GM12878 (cell line): ENCODE measurements around the gene RPS26. TPM values are rescaled to one million over a fixed set of nuclear protein-coding genes. Genes with fewer than 3 reads are reported as not detected.

Source experiments
- ATAC-seq: fragments of 200-7000 bp; cut with Tn5 transposase; 3 replicates; pipeline ENCODE4 v1.9.1; 2020; ENCODE audit warnings: mild to moderate bottlenecking, moderate library complexity
- BruUV-seq: library from RNA; stranded (reverse); fragments of 400-500 nt; replicated peaks from 2 replicates; lab custom pipeline; 2021; lab: Mats Ljungman, UMichigan
- CTCF ChIA-PET: fragments of 300-600 bp; sonication (Branson Sonifier 250); formaldehyde crosslinking; extraction: SDS; loops from one replicate; lab custom pipeline; 2021; ENCODE audit warnings: inconsistent platforms; lab: Yijun Ruan, JAX
- POLR2A ChIA-PET: fragments of 350-600 bp; formaldehyde crosslinking; extraction: SDS; loops from one replicate; lab custom pipeline; 2021; ENCODE audit warnings: inconsistent platforms; lab: Charles Lee
- RAD21 ChIA-PET: fragments of 300-600 bp; sonication (Branson Sonifier 250); formaldehyde crosslinking; loops from one replicate; lab custom pipeline; 2023; ENCODE audit warnings: antibody characterized with exemption; ENCODE audit not compliant: unreplicated experiment; lab: Charles Lee
- SMC1A ChIA-PET: fragments of 300-600 bp; sonication (Branson Sonifier 250); formaldehyde crosslinking; loops from one replicate; lab custom pipeline; 2023; ENCODE audit not compliant: unreplicated experiment, uncharacterized antibody; lab: Charles Lee
- DNase-seq: peaks from one replicate; pipeline ENCODE4 v3.0.0-alpha.2; 2011; ENCODE audit warnings: low read depth, low spot score
- FAIRE-seq: peaks from 3 replicates; lab custom pipeline; 2011; peaks lifted over from hg19 to GRCh38; lab: Jason Lieb, UNC
- H2AFZ ChIP-seq: 2 replicates; pipeline ENCODE4 v1.6.0; 2011; ENCODE audit warnings: low read depth, low read length, control low read depth; ENCODE audit not compliant: control insufficient read depth
- H3K27ac ChIP-seq: 2 replicates; pipeline ENCODE4 v1.5.1; 2011; ENCODE audit warnings: control low read depth; ENCODE audit not compliant: control insufficient read depth, insufficient read depth
- H3K27me3 ChIP-seq, 2 experiments: replicated peaks in 1 of 2; 2 replicates each; pipeline versions ENCODE4 v1.6.0 to v1.6.1; 2011; ENCODE audit warnings: low read length in 1 of 2; ENCODE audit not compliant: control insufficient read depth in 2 of 2, insufficient read depth in 2 of 2
- H3K36me3 ChIP-seq, 2 experiments: 2 replicates each; pipeline ENCODE4 v1.5.1; 2011; ENCODE audit warnings: low read length in 1 of 2; ENCODE audit not compliant: control insufficient read depth in 2 of 2, insufficient read depth in 2 of 2
- H3K4me1 ChIP-seq: 2 replicates; pipeline ENCODE4 v1.6.1; 2011; ENCODE audit warnings: mild to moderate bottlenecking, low read length, moderate library complexity, mixed read lengths; ENCODE audit not compliant: control insufficient read depth, insufficient read depth
- H3K4me2 ChIP-seq: 2 replicates; pipeline ENCODE4 v1.6.0; 2011; ENCODE audit warnings: control low read depth; ENCODE audit not compliant: control insufficient read depth, insufficient read depth
- H3K4me3 ChIP-seq: fragments of 200-600 bp; sonication (generic); 2 replicates; pipeline ENCODE4 v1.5.1; 2016
- H3K79me2 ChIP-seq: 2 replicates; pipeline ENCODE4 v1.6.0; 2011; ENCODE audit warnings: low read length; ENCODE audit not compliant: control insufficient read depth, insufficient read depth
- H3K9ac ChIP-seq: 2 replicates; pipeline ENCODE4 v1.8.0; 2011; ENCODE audit warnings: low read length, control low read depth, mixed read lengths; ENCODE audit not compliant: control insufficient read depth, insufficient read depth
- H3K9me3 ChIP-seq: replicated peaks from 3 replicates; pipeline ENCODE4 v1.5.1; 2011; ENCODE audit warnings: mild to moderate bottlenecking, low read length; ENCODE audit not compliant: control insufficient read depth, insufficient read depth
- H4K20me1 ChIP-seq: 2 replicates; pipeline ENCODE4 v1.6.0; 2011; ENCODE audit not compliant: control insufficient read depth, insufficient read depth
- BCL11A ChIP-seq: IDR thresholded peaks from 2 replicates; pipeline ENCODE4 v1.6.1; 2011; ENCODE audit warnings: low read depth, low read length
- BMI1 ChIP-seq: fragments of 450-650 bp; IDR thresholded peaks from 2 replicates; pipeline ENCODE4 v1.6.1; 2016; ENCODE audit warnings: mild to moderate bottlenecking, moderate library complexity, borderline replicate concordance
- CREM ChIP-seq: IDR thresholded peaks from 2 replicates; pipeline ENCODE4 v1.6.1; 2014; ENCODE audit warnings: antibody characterized with exemption, low read depth
- E4F1 ChIP-seq: fragments of 450-650 bp; IDR thresholded peaks from 2 replicates; pipeline ENCODE4 v1.6.1; 2018; ENCODE audit warnings: borderline replicate concordance, mild to moderate bottlenecking; ENCODE audit not compliant: partially characterized antibody
- EED ChIP-seq: sonication (generic); IDR thresholded peaks from 2 replicates; pipeline ENCODE4 v1.6.1; 2016; ENCODE audit warnings: antibody characterized with exemption, low read depth
- FOS ChIP-seq: IDR thresholded peaks from 3 replicates; pipeline ENCODE4 v1.6.1; 2011; ENCODE audit warnings: borderline replicate concordance; ENCODE audit not compliant: insufficient read length; ENCODE audit errors: extremely low read depth
- FOXK2 ChIP-seq: fragments of 450-650 bp; IDR thresholded peaks from 2 replicates; pipeline ENCODE4 v1.6.1; 2017; ENCODE audit warnings: mild to moderate bottlenecking, moderate library complexity
- HDAC2 ChIP-seq: fragments of 200-600 bp; sonication (generic); IDR thresholded peaks from 2 replicates; pipeline ENCODE4 v1.6.1; 2017
- KLF5 ChIP-seq: fragments of 450-650 bp; IDR thresholded peaks from 2 replicates; pipeline ENCODE4 v1.6.1; 2014; ENCODE audit warnings: mild to moderate bottlenecking; ENCODE audit not compliant: partially characterized antibody
- MEF2A ChIP-seq: IDR thresholded peaks from 2 replicates; pipeline ENCODE4 v1.6.1; 2011; ENCODE audit warnings: low read depth, mild to moderate bottlenecking, low read length, moderate library complexity; ENCODE audit not compliant: insufficient read depth
- NBN ChIP-seq: fragments of 450-650 bp; IDR thresholded peaks from 2 replicates; pipeline ENCODE4 v1.6.1; 2016
- POLR2AphosphoS5 ChIP-seq: IDR thresholded peaks from 2 replicates; pipeline ENCODE4 v1.6.1; 2011; ENCODE audit warnings: mild to moderate bottlenecking, low read length, inconsistent platforms
- POU2F2 ChIP-seq: IDR thresholded peaks from 3 replicates; pipeline ENCODE4 v1.6.1; 2011; ENCODE audit warnings: low read depth, mild to moderate bottlenecking, low read length, borderline replicate concordance
- RUNX3 ChIP-seq: IDR thresholded peaks from 2 replicates; pipeline ENCODE4 v1.6.1; 2012; ENCODE audit warnings: low read length, inconsistent platforms
- SIN3A ChIP-seq: IDR thresholded peaks from 2 replicates; pipeline ENCODE4 v1.6.1; 2012; ENCODE audit warnings: low read depth, low read length, improper control_type of control experiment
- SIX5 ChIP-seq: IDR thresholded peaks from 2 replicates; pipeline ENCODE4 v1.6.1; 2011; ENCODE audit warnings: mild to moderate bottlenecking, low read depth, low read length, moderate library complexity; ENCODE audit not compliant: severe bottlenecking
- WGBS: methylation state at CpG from one replicate; pipeline ENCODE4 v1.1.6; 2016; ENCODE audit warnings: low lambda C conversion rate; ENCODE audit not compliant: insufficient replicate concordance, insufficient coverage; ENCODE audit errors: missing lambda C conversion rate; 5-methylcytosine and 5-hydroxymethylcytosine counted together
- in situ Hi-C: fragments of 300-500 bp; cut with MboI; formaldehyde crosslinking; loops from 9 replicates; pipeline ENCODE4 v1.14.3; 2018; ENCODE audit warnings: mixed read lengths
- intact Hi-C: fragments of 100-400 bp; cut with micrococcal nuclease; formaldehyde crosslinking; loops from one replicate; pipeline ENCODE4 v1.14.2; 2022; ENCODE audit not compliant: unreplicated experiment
- polyA plus RNA-seq, 11 experiments: library from polyadenylated mRNA; depleted of rRNA in 4 of 11; unstranded in 6 of 11; stranded (reverse) in 5 of 11; fragments of >200 nt; fragmentation: Nextera tagmentation in 4 of 11; fragmentation: Illumina TruSeq in 1 of 11; extraction: Ambion mirVana in 4 of 11; extraction: Trizol in 1 of 11; gene quantifications; 1 replicate in 1 of 11; 2 replicates in 10 of 11; pipeline versions ENCODE4 v1.2.1 to v1.2.3, GENCODE V29; 2011 to 2016; ENCODE audit warnings: inconsistent platforms in 2 of 11, missing spikeins in 2 of 11, low read depth in 1 of 11
- total RNA-seq, 4 experiments: library from RNA; depleted of rRNA in 3 of 4; stranded (reverse); fragments of >200 nt in 3 of 4; fragmentation: Illumina TruSeq in 1 of 4; extraction: Trizol in 1 of 4; gene quantifications; 2 replicates each; pipeline versions ENCODE4 v1.2.1 to v1.2.3, GENCODE V29; 2013 to 2021
- TF ChIP-seq, protein P1 (sequence below): fragments of 450-650 bp; formaldehyde crosslinking; IDR thresholded peaks from 2 replicates; pipeline ENCODE4 v1.4.0; 2020; ENCODE audit warnings: mild to moderate bottlenecking, moderate library complexity
- TF ChIP-seq, protein P2 (sequence below): IDR thresholded peaks from 2 replicates; pipeline ENCODE4 v1.6.1; 2011; ENCODE audit warnings: mild to moderate bottlenecking, low read depth, low read length, moderate library complexity; ENCODE audit not compliant: insufficient replicate concordance

The RPS26 gene
- total and polyA plus RNA-seq, 10 of the 15 experiments (the other 5 are each of a cell fraction or from before 2014, with no cell fraction given): 75.5 to 3,147 (median 881) TPM

DNA sequence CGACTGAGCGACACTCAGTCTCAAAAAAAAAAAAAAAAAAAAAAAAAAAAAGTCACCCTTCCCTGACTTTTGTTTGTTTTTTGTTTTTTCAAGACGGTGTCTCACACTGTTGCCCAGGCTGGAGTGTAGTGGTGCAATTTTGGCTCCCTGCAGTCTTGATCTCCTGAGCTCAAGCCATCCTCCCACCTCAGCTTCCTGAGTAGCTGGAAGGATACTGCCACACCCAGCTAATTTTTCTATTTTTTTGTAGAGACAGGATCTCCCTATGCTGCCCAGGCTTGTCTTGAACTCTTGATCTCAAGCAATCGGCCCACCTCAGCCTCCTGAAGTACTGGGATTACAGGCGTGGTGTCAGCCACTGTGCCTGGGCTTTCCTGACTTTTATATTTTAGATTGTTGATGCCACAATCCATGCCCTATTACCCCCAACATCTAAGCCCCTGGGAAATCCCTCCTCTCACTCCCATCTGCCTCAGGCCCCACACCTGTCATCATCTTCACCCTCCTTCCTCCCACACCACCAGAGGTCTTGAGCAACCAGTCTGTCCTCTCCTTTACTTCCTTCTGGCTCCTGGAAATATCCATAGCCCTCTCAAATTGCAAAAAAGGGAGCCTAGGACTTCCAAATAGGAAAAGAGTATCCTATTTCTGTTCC, 13.1 kb upstream of the RPS26 start:
- in situ Hi-C loops: no loop called here
- ATAC-seq (no peak), FAIRE-seq (no peak), DNase-seq (no peak)
- H2AFZ ChIP-seq: no peak overlapping the region
- H3K4me1 ChIP-seq: no peaks in the 10 kb centered on the region
- intact Hi-C loops: loop anchor here (1.0 kb wide), 2 partner anchors 32 to 290 kb away; no protein-coding TSS in a partner anchor
- H3K4me3 ChIP-seq: no peak overlapping the region
- no peaks in the 10 kb centered on the region for H3K79me2 ChIP-seq
- H3K27me3 ChIP-seq: no peaks in the 10 kb centered on the region
- no peaks in the 10 kb centered on the region for H3K9me3 ChIP-seq
- no peak overlapping the region for H3K9ac ChIP-seq
- H4K20me1 ChIP-seq: no peaks in the 10 kb centered on the region
- ChIA-PET POLR2A (interaction anchor here (0.5 to 0.7 kb wide), 4 partner anchors 15 to 159 kb away, joined by 3 to 8 read pairs (median 4); no protein-coding TSS in a partner anchor), RAD21 (interaction anchor here (0.7 to 2.6 kb wide), 8 partner anchors 11 to 290 kb away, joined by 3 to 44 read pairs (median 6); partner anchors contain the start of genes ORMDL2, SARNP and SUOX), SMC1A (interaction anchor here (1.0 to 2.1 kb wide), 12 partner anchors 9 to 290 kb away, joined by 3 to 15 read pairs (median 4); partner anchors contain the start of gene SUOX), CTCF (interaction anchor here (0.7 to 6.1 kb wide), 20 partner anchors 8 to 290 kb away, joined by 3 to 107 read pairs (median 7); partner anchors contain the start of genes IKZF4, ORMDL2, RAB5B and SARNP)
- no peak overlapping the region for H3K27ac ChIP-seq
- WGBS: 89% methylated on average over 3 of the region's 5 CpGs
- H3K4me2 ChIP-seq: no peak overlapping the region
- no TSS peak for BruUV-seq
- H3K36me3 ChIP-seq: no peaks in the 10 kb centered on the region
- no peak for TF ChIP-seq EED
- TF ChIP-seq CREM: no peak
- no peak for TF ChIP-seq KLF5
- TF ChIP-seq HDAC2: no peak
- TF ChIP-seq, protein P1, sequence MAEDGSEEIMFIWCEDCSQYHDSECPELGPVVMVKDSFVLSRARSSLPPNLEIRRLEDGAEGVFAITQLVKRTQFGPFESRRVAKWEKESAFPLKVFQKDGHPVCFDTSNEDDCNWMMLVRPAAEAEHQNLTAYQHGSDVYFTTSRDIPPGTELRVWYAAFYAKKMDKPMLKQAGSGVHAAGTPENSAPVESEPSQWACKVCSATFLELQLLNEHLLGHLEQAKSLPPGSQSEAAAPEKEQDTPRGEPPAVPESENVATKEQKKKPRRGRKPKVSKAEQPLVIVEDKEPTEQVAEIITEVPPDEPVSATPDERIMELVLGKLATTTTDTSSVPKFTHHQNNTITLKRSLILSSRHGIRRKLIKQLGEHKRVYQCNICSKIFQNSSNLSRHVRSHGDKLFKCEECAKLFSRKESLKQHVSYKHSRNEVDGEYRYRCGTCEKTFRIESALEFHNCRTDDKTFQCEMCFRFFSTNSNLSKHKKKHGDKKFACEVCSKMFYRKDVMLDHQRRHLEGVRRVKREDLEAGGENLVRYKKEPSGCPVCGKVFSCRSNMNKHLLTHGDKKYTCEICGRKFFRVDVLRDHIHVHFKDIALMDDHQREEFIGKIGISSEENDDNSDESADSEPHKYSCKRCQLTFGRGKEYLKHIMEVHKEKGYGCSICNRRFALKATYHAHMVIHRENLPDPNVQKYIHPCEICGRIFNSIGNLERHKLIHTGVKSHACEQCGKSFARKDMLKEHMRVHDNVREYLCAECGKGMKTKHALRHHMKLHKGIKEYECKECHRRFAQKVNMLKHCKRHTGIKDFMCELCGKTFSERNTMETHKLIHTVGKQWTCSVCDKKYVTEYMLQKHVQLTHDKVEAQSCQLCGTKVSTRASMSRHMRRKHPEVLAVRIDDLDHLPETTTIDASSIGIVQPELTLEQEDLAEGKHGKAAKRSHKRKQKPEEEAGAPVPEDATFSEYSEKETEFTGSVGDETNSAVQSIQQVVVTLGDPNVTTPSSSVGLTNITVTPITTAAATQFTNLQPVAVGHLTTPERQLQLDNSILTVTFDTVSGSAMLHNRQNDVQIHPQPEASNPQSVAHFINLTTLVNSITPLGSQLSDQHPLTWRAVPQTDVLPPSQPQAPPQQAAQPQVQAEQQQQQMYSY: no peak
- no peak for TF ChIP-seq SIX5
- no peak for TF ChIP-seq NBN
- TF ChIP-seq SIN3A: no peak
- no peak for TF ChIP-seq E4F1
- TF ChIP-seq FOXK2: no peak
- no peak for TF ChIP-seq POLR2AphosphoS5
- TF ChIP-seq FOS: no peak
- TF ChIP-seq POU2F2: no peak
- TF ChIP-seq BCL11A: no peak
- TF ChIP-seq, protein P2, sequence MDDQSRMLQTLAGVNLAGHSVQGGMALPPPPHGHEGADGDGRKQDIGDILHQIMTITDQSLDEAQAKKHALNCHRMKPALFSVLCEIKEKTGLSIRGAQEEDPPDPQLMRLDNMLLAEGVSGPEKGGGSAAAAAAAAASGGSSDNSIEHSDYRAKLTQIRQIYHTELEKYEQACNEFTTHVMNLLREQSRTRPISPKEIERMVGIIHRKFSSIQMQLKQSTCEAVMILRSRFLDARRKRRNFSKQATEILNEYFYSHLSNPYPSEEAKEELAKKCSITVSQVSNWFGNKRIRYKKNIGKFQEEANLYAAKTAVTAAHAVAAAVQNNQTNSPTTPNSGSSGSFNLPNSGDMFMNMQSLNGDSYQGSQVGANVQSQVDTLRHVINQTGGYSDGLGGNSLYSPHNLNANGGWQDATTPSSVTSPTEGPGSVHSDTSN: no peak
- TF ChIP-seq MEF2A: no peak
- TF ChIP-seq BMI1: no peak
- no peak for TF ChIP-seq RUNX3
